ENCODE data around the gene NCOA7.

GRCh38 chr6:125858427-125859320, 67.9 kb downstream of the NCOA7 start:
- TF ChIP-seq POLR2AphosphoS5 (IDR thresholded peaks at IDR 0.05; ENCODE audit: low read depth, low read length) (no peak), EZH2 (IDR thresholded peaks at IDR 0.05) (no peak), POLR2A (IDR thresholded peaks at IDR 0.05; ENCODE audit: borderline replicate concordance, extremely low read depth, insufficient read depth, insufficient read length) (no peak), ZBTB33 (IDR thresholded peaks at IDR 0.05; ENCODE audit: extremely low read depth, insufficient replicate concordance, low read length) (no peak), ATF3 (IDR thresholded peaks at IDR 0.05) (no peak), EGR1 (IDR thresholded peaks at IDR 0.05; ENCODE audit: low read depth) (no peak)
- TF ChIP-seq, protein P1, sequence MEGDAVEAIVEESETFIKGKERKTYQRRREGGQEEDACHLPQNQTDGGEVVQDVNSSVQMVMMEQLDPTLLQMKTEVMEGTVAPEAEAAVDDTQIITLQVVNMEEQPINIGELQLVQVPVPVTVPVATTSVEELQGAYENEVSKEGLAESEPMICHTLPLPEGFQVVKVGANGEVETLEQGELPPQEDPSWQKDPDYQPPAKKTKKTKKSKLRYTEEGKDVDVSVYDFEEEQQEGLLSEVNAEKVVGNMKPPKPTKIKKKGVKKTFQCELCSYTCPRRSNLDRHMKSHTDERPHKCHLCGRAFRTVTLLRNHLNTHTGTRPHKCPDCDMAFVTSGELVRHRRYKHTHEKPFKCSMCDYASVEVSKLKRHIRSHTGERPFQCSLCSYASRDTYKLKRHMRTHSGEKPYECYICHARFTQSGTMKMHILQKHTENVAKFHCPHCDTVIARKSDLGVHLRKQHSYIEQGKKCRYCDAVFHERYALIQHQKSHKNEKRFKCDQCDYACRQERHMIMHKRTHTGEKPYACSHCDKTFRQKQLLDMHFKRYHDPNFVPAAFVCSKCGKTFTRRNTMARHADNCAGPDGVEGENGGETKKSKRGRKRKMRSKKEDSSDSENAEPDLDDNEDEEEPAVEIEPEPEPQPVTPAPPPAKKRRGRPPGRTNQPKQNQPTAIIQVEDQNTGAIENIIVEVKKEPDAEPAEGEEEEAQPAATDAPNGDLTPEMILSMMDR (IDR thresholded peaks at IDR 0.05 in 2 of 3, conservative IDR thresholded peaks at IDR 0.05 in 1 of 3; ENCODE audit: borderline replicate concordance in 1 of 3, insufficient read depth in 1 of 3, low read depth in 2 of 3, low read length in 2 of 3): peak; percentile 49 to 68 (median 63); a peak in 5 of 6 replicates
- TF ChIP-seq, protein P2, sequence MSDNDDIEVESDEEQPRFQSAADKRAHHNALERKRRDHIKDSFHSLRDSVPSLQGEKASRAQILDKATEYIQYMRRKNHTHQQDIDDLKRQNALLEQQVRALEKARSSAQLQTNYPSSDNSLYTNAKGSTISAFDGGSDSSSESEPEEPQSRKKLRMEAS (IDR thresholded peaks at IDR 0.05): no peak
